NCI-H1048 (cell line): ENCODE results near the gene TLX2.

Source experiments
- DNase-seq: peaks from one replicate; lab custom pipeline; 2025; lab: John Stamatoyannopoulos, UW

Gene TLX2

GRCh38 chr2:74511104-74511989, 2.9 kb upstream of the TLX2 start:
- DNase-seq, result no peak

GRCh38 chr2:74512744-74513604, 1.3 kb upstream of the TLX2 start:
- DNase-seq, result no peak

GRCh38 chr2:74513605-74514367, 464 bp upstream of the TLX2 start:
- peak; percentile 41 for DNase-seq

GRCh38 chr2:74515271-74515980, 1.2 kb downstream of the TLX2 start:
- no peak for DNase-seq

GRCh38 chr2:74515981-74516633, 1.9 kb downstream of the TLX2 start:
- DNase-seq, result no peak

- no peak for DNase-seq
These were observed 2.4 kb downstream of the TLX2 start for GRCh38 chr2:74516650-74517049.

- DNase-seq, result no peak
These were observed 8.3 kb downstream of the TLX2 start for GRCh38 chr2:74522516-74522915.

- no peak for DNase-seq
These were observed 9.8 kb downstream of the TLX2 start for GRCh38 chr2:74524005-74524404.

- DNase-seq, result no peak
These were observed 10.9 kb downstream of the TLX2 start for GRCh38 chr2:74524955-74525716.

GRCh38 chr2:74525717-74526648, 11.7 kb downstream of the TLX2 start, which contains the start of gene DQX1:
Gene DQX1, minus strand, starts transcription at chr2:74526231. Its CDS starts 502 bp downstream, at chr2:74525729.
- no peak for DNase-seq

- DNase-seq, result no peak
These were observed 12.5 kb downstream of the TLX2 start for GRCh38 chr2:74526649-74527230.

GRCh38 chr2:74527741-74528140, 13.5 kb downstream of the TLX2 start:
- no peak for DNase-seq

- no peak for DNase-seq
These were observed 14.5 kb downstream of the TLX2 start for GRCh38 chr2:74528600-74529356.

GRCh38 chr2:74529357-74530238, 15.3 kb downstream of the TLX2 start, which contains the start of the genes AUP1 and HTRA2:
Gene AUP1, minus strand, starts transcription at chr2:74529706. Its CDS starts 77 bp downstream, at chr2:74529629.
Gene HTRA2, plus strand, starts transcription at chr2:74529933. Its CDS starts 74 bp downstream, at chr2:74530007.
- peak; percentile 93 for DNase-seq

- no peak for DNase-seq
These were observed 16.3 kb downstream of the TLX2 start for GRCh38 chr2:74530239-74531187.
